Psoas muscle (tissue), 8 donors: ENCODE results near the gene TRAPPC2. TPM values are rescaled to one million over a fixed set of nuclear protein-coding genes. Genes with fewer than 3 reads are reported as not detected.

Source experiments
- ATAC-seq, 4 donors: fragments of 200-7000 bp; cut with Tn5 transposase; one replicate each; pipeline ENCODE4 v1.9.1; 2020; ENCODE audit warnings: moderate library complexity in 3 of 4, mild to moderate bottlenecking in 2 of 4
- DNase-seq, 2 donors: peaks; one replicate each; pipeline ENCODE4 v3.0.0-alpha.2; 2020
- H3K27ac ChIP-seq: fragments of 200-600 bp; one replicate; pipeline ENCODE4 v1.8.0; 2022
- H3K27me3 ChIP-seq, 3 donors: fragments of 200-600 bp in 1 of 3; one replicate each; pipeline versions ENCODE4 v1.6.1 to v1.8.0; 2013 to 2022; ENCODE audit warnings: low read length in 2 of 3, mild to moderate bottlenecking in 2 of 3, moderate library complexity in 1 of 3; ENCODE audit not compliant: insufficient read depth in 3 of 3
- H3K36me3 ChIP-seq, 2 donors: fragments of 200-600 bp in 1 of 2; one replicate each; pipeline versions ENCODE4 v1.6.1 to v1.8.0; 2013 to 2022; ENCODE audit warnings: low read depth in 1 of 2, mild to moderate bottlenecking in 1 of 2, moderate library complexity in 1 of 2; ENCODE audit not compliant: insufficient read depth in 1 of 2
- H3K4me1 ChIP-seq: fragments of 200-600 bp; one replicate; pipeline ENCODE4 v1.8.0; 2022
- H3K4me3 ChIP-seq: fragments of 200-600 bp; one replicate; pipeline ENCODE4 v1.8.0; 2022; ENCODE audit warnings: mild to moderate bottlenecking
- H3K9me3 ChIP-seq: fragments of 200-600 bp; one replicate; pipeline ENCODE4 v1.8.0; 2022
- CTCF ChIP-seq: fragments of 200-600 bp; IDR thresholded peaks from one replicate; pipeline ENCODE4 v1.8.0; 2022; ENCODE audit warnings: antibody characterized with exemption
- WGBS, 3 donors: extraction: QIAGEN DNeasy Blood & Tissue Kit; methylation state at CpG; one replicate each; pipeline versions ENCODE4 v1.1.6 to v1.1.7; 2013; 5-methylcytosine and 5-hydroxymethylcytosine counted together
- intact Hi-C, 2 donors: fragments of 100-400 bp; cut with DNase I; formaldehyde crosslinking; loops; one replicate each; pipeline versions ENCODE4 v1.11.0 to v1.14.2; 2022
- long read RNA-seq, 2 donors: library from polyadenylated mRNA; unstranded; transcript quantifications; one replicate each; pipeline ENCODE4 v2.0.0, GENCODE V29; 2021
- polyA plus RNA-seq, 3 donors: library from polyadenylated mRNA; stranded (reverse); fragments of 200-250 nt; gene quantifications; one replicate each; pipeline ENCODE4 v1.2.3, GENCODE V29; 2013
- total RNA-seq, 4 donors: library from RNA; stranded (reverse); fragmentation: NEBNext Ultra II Directional in 2 of 4; extraction: Animal tissue kit (Norgen Biotek cat#: 25700) in 2 of 4; gene quantifications; one replicate each; pipeline versions ENCODE4 v1.2.1 to v1.2.4, GENCODE V29; 2021 to 2023
- donor health status: healthy with polysubstance abuse.
- donor health status: DM: no; HTN: no; CAD: no; lungs with moderate emphysema.
- donor health status: Bipolar disorder and iron deficiency.
- donor health status: healthy.
- donor health status: DM: yes; HTN: yes; CAD: no.
- donor health status: DM: no; HTN: no; CAD: no.
- donor health status: DM: no; HTN: no; CAD: no.
- donor health status: DM: yes; HTN: yes; CAD: no.

The TRAPPC2 gene
- total RNA-seq: 1 to 10 TPM; 3.4 to 6.3 (median 5.0) TPM
- polyA plus RNA-seq: 1 to 10 TPM; 2.1 to 4.7 (median 3.9) TPM
- long read RNA-seq, donor 1, partial matches to known transcripts: 0 of 3 reads
- long read RNA-seq, donor 1, other reads (novel, unspliced or antisense): 1 of 3 reads
- long read RNA-seq, donor 2, partial matches to known transcripts: 1 of 6 reads
- long read RNA-seq, donor 2, other reads (novel, unspliced or antisense): 0 of 6 reads

- peaks cover 3% of the 10 kb centered on the region for H3K4me1 ChIP-seq
- intact Hi-C loops: loop anchor here in 1 of 2 donors (5.0 kb wide), 2 partner anchors 47 to 77 kb away; partner anchors contain the start of gene RAB9A
- peak within 1 kb of the TSS; percentile 86 for H3K27ac ChIP-seq
- DNase-seq (peak; percentile 89 to 95), ATAC-seq (peak; percentile 99 to 100 (median 100))
- WGBS, 3 donors: 0 to 1% (median 0%) methylated on average over 32 to 75 of the region's 75 CpGs
- H3K36me3 ChIP-seq: peaks cover 0 to 14% of the 10 kb centered on the region in 2 donors
- TF ChIP-seq CTCF: no peak
- peak within 1 kb of the TSS; percentile 88 for H3K4me3 ChIP-seq
- no peaks in the 10 kb centered on the region for H3K9me3 ChIP-seq
- H3K27me3 ChIP-seq: peaks cover 0 to 14% (median 0%) of the 10 kb centered on the region in 3 donors
Observed at GRCh38 chrX:13734278-13735172, at the start of gene TRAPPC2, which contains the start of gene OFD1. TRAPPC2 (minus strand) TSS chrX:13734620; CDS start chrX:13719963, 14,657 bp downstream. OFD1 (plus strand) TSS chrX:13734748; CDS start chrX:13735072, 324 bp downstream.

- intact Hi-C loops: no loop called here
- ATAC-seq: no peak
- no peak for DNase-seq
- Histone ChIP-seq H3K36me3 (peaks cover 0 to 1% of the 10 kb centered on the region in 2 donors), H3K27me3 (no peaks in the 10 kb centered on the region), H3K4me3 (no peak overlapping the region), H3K27ac (no peak overlapping the region), H3K9me3 (no peaks in the 10 kb centered on the region), H3K4me1 (no peaks in the 10 kb centered on the region)
- WGBS, 3 donors: 64 to 72% (median 66%) methylated on average over 7 of the region's 7 CpGs
- TF ChIP-seq CTCF: no peak
Observed at GRCh38 chrX:13780868-13781427, 46.5 kb upstream of the TRAPPC2 start.

GRCh38 chrX:13778916-13779315, 44.5 kb upstream of the TRAPPC2 start:
- Histone ChIP-seq H3K27ac (no peak overlapping the region), H3K4me1 (no peaks in the 10 kb centered on the region), H3K9me3 (no peaks in the 10 kb centered on the region), H3K36me3 (peaks cover 0 to 13% of the 10 kb centered on the region in 2 donors), H3K27me3 (no peaks in the 10 kb centered on the region), H3K4me3 (no peak overlapping the region)
- no peak for TF ChIP-seq CTCF
- intact Hi-C loops: no loop called here
- 18 to 29% (median 25%) methylated on average over 2 of the region's 2 CpGs for WGBS, 3 donors
- ATAC-seq (no peak), DNase-seq (no peak)

GRCh38 chrX:13776387-13776786, 42.0 kb upstream of the TRAPPC2 start:
- H3K4me1 ChIP-seq: no peaks in the 10 kb centered on the region
- H3K4me3 ChIP-seq: no peak overlapping the region
- no peak for TF ChIP-seq CTCF
- intact Hi-C loops: no loop called here
- H3K36me3 ChIP-seq: peaks cover 0 to 29% of the 10 kb centered on the region in 2 donors
- H3K27ac ChIP-seq: no peak overlapping the region
- H3K27me3 ChIP-seq: no peaks in the 10 kb centered on the region
- no peaks in the 10 kb centered on the region for H3K9me3 ChIP-seq
- WGBS, 3 donors: 78 to 79% (median 78%) methylated on average over 4 of the region's 4 CpGs
- no peak for DNase-seq
- no peak for ATAC-seq
